CD8-positive, alpha-beta memory T cell (primary cell): ENCODE data around the gene TRAM2. TPM values are rescaled to one million over a fixed set of nuclear protein-coding genes. Genes with fewer than 3 reads are reported as not detected.

Experiments used
- CTCF ChIA-PET: fragments of 350-600 bp; sonication (Branson Sonifier 250); formaldehyde crosslinking; loops from one replicate; lab custom pipeline; 2021; ENCODE audit warnings: antibody characterized with exemption; lab: Charles Lee
- POLR2A ChIA-PET: fragments of 350-600 bp; sonication (Branson Sonifier 250); formaldehyde crosslinking; loops from one replicate; lab custom pipeline; 2021; ENCODE audit warnings: antibody characterized with exemption; lab: Charles Lee
- DNase-seq, 5 donors: peaks; one replicate each; pipeline versions ENCODE4 v3.0.0 to v3.0.0-alpha.2; 2020 to 2022; ENCODE audit warnings: mixed read lengths in 1 of 5
- H3K27ac ChIP-seq: one replicate; pipeline ENCODE4 v1.7.0; 2013; ENCODE audit warnings: low read depth, mild to moderate bottlenecking, low read length, moderate library complexity
- H3K27me3 ChIP-seq: 2 replicates; pipeline ENCODE4 v1.7.0; 2013; ENCODE audit warnings: low read length, mild to moderate bottlenecking; ENCODE audit not compliant: insufficient read depth, poor library complexity, severe bottlenecking
- H3K36me3 ChIP-seq: 2 replicates; pipeline ENCODE4 v1.7.0; 2013; ENCODE audit warnings: mild to moderate bottlenecking, low read length, moderate library complexity; ENCODE audit not compliant: insufficient read depth
- H3K4me1 ChIP-seq: 2 replicates; pipeline ENCODE4 v1.7.0; 2013; ENCODE audit warnings: mild to moderate bottlenecking, low read length, moderate library complexity; ENCODE audit not compliant: insufficient read depth
- H3K4me3 ChIP-seq: 2 replicates; pipeline ENCODE4 v1.7.0; 2013; ENCODE audit warnings: mild to moderate bottlenecking, low read length
- H3K9me3 ChIP-seq: 2 replicates; pipeline ENCODE4 v1.7.0; 2013; ENCODE audit warnings: mild to moderate bottlenecking, low read length
- H3K27ac Mint-ChIP-seq, 8 donors: one replicate each; pipeline ENCODE4 v1.8.0; 2020 to 2021; ENCODE audit warnings: mixed read lengths in 8 of 8, mild to moderate bottlenecking in 6 of 8, inconsistent platforms in 3 of 8, moderate library complexity in 3 of 8
- H3K27me3 Mint-ChIP-seq, 2 donors: one replicate each; pipeline ENCODE4 v1.8.0; 2020 to 2021; ENCODE audit warnings: mixed read lengths in 2 of 2, mild to moderate bottlenecking in 1 of 2, moderate library complexity in 1 of 2
- H3K36me3 Mint-ChIP-seq, 3 donors: one replicate each; pipeline ENCODE4 v1.8.0; 2020 to 2021; ENCODE audit warnings: mixed read lengths in 3 of 3, inconsistent platforms in 1 of 3, mild to moderate bottlenecking in 1 of 3
- H3K4me1 Mint-ChIP-seq, 3 donors: one replicate each; pipeline ENCODE4 v1.8.0; 2020 to 2021; ENCODE audit warnings: mixed read lengths in 3 of 3, inconsistent platforms in 1 of 3, mild to moderate bottlenecking in 1 of 3
- H3K4me3 Mint-ChIP-seq, 7 donors: one replicate each; pipeline ENCODE4 v1.8.0; 2020 to 2021; ENCODE audit warnings: mixed read lengths in 7 of 7, mild to moderate bottlenecking in 6 of 7, moderate library complexity in 4 of 7, inconsistent platforms in 2 of 7
- H3K9me3 Mint-ChIP-seq, 5 donors: one replicate each; pipeline ENCODE4 v1.8.0; 2020 to 2022; ENCODE audit warnings: mixed read lengths in 5 of 5, mild to moderate bottlenecking in 3 of 5, moderate library complexity in 2 of 5, inconsistent platforms in 1 of 5
- polyA plus RNA-seq: library from polyadenylated mRNA; unstranded; fragments of 300-500 nt; fragmentation: Illumina TruSeq; gene quantifications from one replicate; pipeline ENCODE4 v1.2.3, GENCODE V29; 2021
- total RNA-seq, 2 experiments: library from RNA; stranded (reverse); gene quantifications; one replicate each; pipeline ENCODE4 v1.2.3, GENCODE V29; 2021

Gene TRAM2
- total and polyA plus RNA-seq, 3 experiments from 2014 or later = 3.7 to 5.0 (median 4.1) TPM

- no peak overlapping the region for H3K4me3 ChIP-seq
- CTCF ChIA-PET = no interaction called here
- H3K27me3 Mint-ChIP-seq = no peaks in the 10 kb centered on the region
Measured at GRCh38 chr6:52507557-52508260, 69.2 kb downstream of the TRAM2 start.

GRCh38 chr6:52506476-52506875 is 70.4 kb downstream of the TRAM2 start:
- H3K27me3 Mint-ChIP-seq = no peaks in the 10 kb centered on the region
- CTCF ChIA-PET = no interaction called here
- no peaks in the 10 kb centered on the region for H3K4me1 ChIP-seq

More at GRCh38 chr6:52507557-52508260, 69.2 kb downstream of the TRAM2 start:
- POLR2A ChIA-PET = no interaction called here
- DNase-seq = no peak
- Mint-ChIP-seq H3K4me1 (peaks cover 0 to 13% (median 0%) of the 10 kb centered on the region in 3 donors), H3K36me3 (peaks cover 9 to 87% (median 24%) of the 10 kb centered on the region in 3 donors), H3K27ac (peak overlapping the region in 1 of 8 donors; percentile 43), H3K9me3 (no peaks in the 10 kb centered on the region), H3K4me3 (no peak overlapping the region)
- Histone ChIP-seq H3K36me3 (no peaks in the 10 kb centered on the region), H3K27ac (no peak overlapping the region), H3K4me1 (no peaks in the 10 kb centered on the region), H3K27me3 (no peaks in the 10 kb centered on the region), H3K9me3 (no peaks in the 10 kb centered on the region)

GRCh38 chr6:52505726-52506409 is 71.0 kb downstream of the TRAM2 start:
- no peak overlapping the region for H3K4me3 ChIP-seq
- ChIA-PET CTCF (no interaction called here), POLR2A (no interaction called here)
- no peak for DNase-seq
- H3K36me3 ChIP-seq = no peaks in the 10 kb centered on the region
- H3K27ac Mint-ChIP-seq = no peak overlapping the region
- no peaks in the 10 kb centered on the region for H3K9me3 ChIP-seq
- H3K27me3 Mint-ChIP-seq = no peaks in the 10 kb centered on the region
- no peak overlapping the region for H3K27ac ChIP-seq
- H3K27me3 ChIP-seq = no peaks in the 10 kb centered on the region
- no peaks in the 10 kb centered on the region for H3K4me1 ChIP-seq
- peaks cover 0 to 15% (median 0%) of the 10 kb centered on the region in 3 donors for H3K4me1 Mint-ChIP-seq
- no peaks in the 10 kb centered on the region for H3K9me3 Mint-ChIP-seq
- H3K4me3 Mint-ChIP-seq = no peak overlapping the region
- peaks cover 9 to 83% (median 27%) of the 10 kb centered on the region in 3 donors for H3K36me3 Mint-ChIP-seq

More at GRCh38 chr6:52506476-52506875, 70.4 kb downstream of the TRAM2 start:
- Mint-ChIP-seq H3K36me3 (peaks cover 9 to 84% (median 27%) of the 10 kb centered on the region in 3 donors), H3K27ac (peak overlapping the region in 1 of 8 donors; percentile 27), H3K4me1 (peaks cover 0 to 15% (median 0%) of the 10 kb centered on the region in 3 donors), H3K4me3 (no peak overlapping the region), H3K9me3 (no peaks in the 10 kb centered on the region)
- DNase-seq = no peak
- H3K27ac ChIP-seq = no peak overlapping the region
- H3K9me3 ChIP-seq = no peaks in the 10 kb centered on the region
- POLR2A ChIA-PET = no interaction called here
- no peak overlapping the region for H3K4me3 ChIP-seq
- H3K27me3 ChIP-seq = no peaks in the 10 kb centered on the region
- no peaks in the 10 kb centered on the region for H3K36me3 ChIP-seq

- ChIA-PET CTCF (no interaction called here), POLR2A (no interaction called here)
- Histone ChIP-seq H3K4me1 (no peaks in the 10 kb centered on the region), H3K9me3 (no peaks in the 10 kb centered on the region), H3K4me3 (no peak overlapping the region), H3K27ac (peak overlapping the region; percentile 43), H3K27me3 (no peaks in the 10 kb centered on the region), H3K36me3 (no peaks in the 10 kb centered on the region)
- no peak for DNase-seq
- Mint-ChIP-seq H3K27ac (peak overlapping the region in 2 of 8 donors; percentile 7 to 22), H3K9me3 (no peaks in the 10 kb centered on the region), H3K4me1 (peaks cover 0 to 15% (median 0%) of the 10 kb centered on the region in 3 donors), H3K36me3 (peaks cover 9 to 72% (median 21%) of the 10 kb centered on the region in 3 donors), H3K4me3 (no peak overlapping the region), H3K27me3 (no peaks in the 10 kb centered on the region)
Measured at GRCh38 chr6:52504782-52505136, 72.1 kb downstream of the TRAM2 start.

- H3K36me3 Mint-ChIP-seq = peaks cover 5 to 66% (median 19%) of the 10 kb centered on the region in 3 donors
- no peak for DNase-seq
- Histone ChIP-seq H3K27me3 (no peaks in the 10 kb centered on the region), H3K4me1 (no peaks in the 10 kb centered on the region), H3K9me3 (no peaks in the 10 kb centered on the region), H3K4me3 (no peak overlapping the region), H3K27ac (peak overlapping the region; percentile 43), H3K36me3 (no peaks in the 10 kb centered on the region)
- no peaks in the 10 kb centered on the region for H3K27me3 Mint-ChIP-seq
- peaks cover 0 to 15% (median 0%) of the 10 kb centered on the region in 3 donors for H3K4me1 Mint-ChIP-seq
- H3K27ac Mint-ChIP-seq = peak overlapping the region in 1 of 8 donors; percentile 60
- ChIA-PET CTCF (no interaction called here), POLR2A (no interaction called here)
- no peaks in the 10 kb centered on the region for H3K9me3 Mint-ChIP-seq
- H3K4me3 Mint-ChIP-seq = no peak overlapping the region
Measured at GRCh38 chr6:52503851-52504781, 72.7 kb downstream of the TRAM2 start.

GRCh38 chr6:52503323-52503747 is 73.5 kb downstream of the TRAM2 start:
- H3K4me3 ChIP-seq = no peak overlapping the region
- peak overlapping the region in 1 of 7 donors; percentile 18 for H3K4me3 Mint-ChIP-seq
- H3K9me3 Mint-ChIP-seq = no peaks in the 10 kb centered on the region
- H3K27ac Mint-ChIP-seq = no peak overlapping the region
- peaks cover 0 to 58% (median 12%) of the 10 kb centered on the region in 3 donors for H3K36me3 Mint-ChIP-seq
- H3K27me3 ChIP-seq = no peaks in the 10 kb centered on the region
- no peaks in the 10 kb centered on the region for H3K9me3 ChIP-seq
- H3K4me1 Mint-ChIP-seq = peaks cover 0 to 15% (median 0%) of the 10 kb centered on the region in 3 donors
- H3K27me3 Mint-ChIP-seq = no peaks in the 10 kb centered on the region
- peak overlapping the region; percentile 38 for H3K27ac ChIP-seq
- H3K4me1 ChIP-seq = no peaks in the 10 kb centered on the region
- POLR2A ChIA-PET = no interaction called here
- no peaks in the 10 kb centered on the region for H3K36me3 ChIP-seq
- CTCF ChIA-PET = no interaction called here
- DNase-seq = no peak

GRCh38 chr6:52502306-52503029 is 74.4 kb downstream of the TRAM2 start:
- Histone ChIP-seq H3K27me3 (no peaks in the 10 kb centered on the region), H3K9me3 (no peaks in the 10 kb centered on the region), H3K36me3 (no peaks in the 10 kb centered on the region), H3K4me3 (no peak overlapping the region), H3K27ac (no peak overlapping the region), H3K4me1 (no peaks in the 10 kb centered on the region)
- H3K9me3 Mint-ChIP-seq = no peaks in the 10 kb centered on the region
- DNase-seq = no peak
- H3K4me1 Mint-ChIP-seq = peaks cover 0 to 15% (median 0%) of the 10 kb centered on the region in 3 donors
- POLR2A ChIA-PET = no interaction called here
- peak overlapping the region in 2 of 8 donors; percentile 65 to 72 for H3K27ac Mint-ChIP-seq
- CTCF ChIA-PET = no interaction called here
- no peaks in the 10 kb centered on the region for H3K27me3 Mint-ChIP-seq
- no peak overlapping the region for H3K4me3 Mint-ChIP-seq
- peaks cover 0 to 49% (median 10%) of the 10 kb centered on the region in 3 donors for H3K36me3 Mint-ChIP-seq
